ENCODE data around the gene PROZ.

PROZ gene

GRCh38 chr13:113186061-113186900 lies 27.8 kb downstream of the PROZ start:
- Mint-ChIP-seq H3K27ac (peak overlapping the region; percentile 93), H3K4me1 (ENCODE audit: low read depth) (peaks cover 57% of the 10 kb centered on the region), H3K9me3 (ENCODE audit: low read depth) (no peaks in the 10 kb centered on the region), H3K4me3 (peak overlapping the region; percentile 83), H3K27me3 (no peaks in the 10 kb centered on the region), H3K36me3 (peaks cover 19% of the 10 kb centered on the region)

GRCh38 chr13:113187263-113187669 lies 28.8 kb downstream of the PROZ start:
- Mint-ChIP-seq H3K36me3 (peaks cover 19% of the 10 kb centered on the region), H3K4me1 (ENCODE audit: low read depth) (peaks cover 50% of the 10 kb centered on the region)

GRCh38 chr13:113187883-113188665 lies 29.6 kb downstream of the PROZ start:
- Mint-ChIP-seq H3K36me3 (peaks cover 19% of the 10 kb centered on the region), H3K4me3 (no peak overlapping the region), H3K9me3 (ENCODE audit: low read depth) (no peaks in the 10 kb centered on the region), H3K27me3 (no peaks in the 10 kb centered on the region), H3K27ac (peak overlapping the region; percentile 82), H3K4me1 (ENCODE audit: low read depth) (peaks cover 46% of the 10 kb centered on the region)

More at GRCh38 chr13:113187263-113187669, 28.8 kb downstream of the PROZ start:
- Mint-ChIP-seq H3K9me3 (ENCODE audit: low read depth) (no peaks in the 10 kb centered on the region), H3K27ac (peak overlapping the region; percentile 82), H3K4me3 (peak overlapping the region; percentile 30), H3K27me3 (no peaks in the 10 kb centered on the region)

GRCh38 chr13:113190181-113190580 lies 31.7 kb downstream of the PROZ start:
- H3K4me1 Mint-ChIP-seq (ENCODE audit: low read depth), result peaks cover 29% of the 10 kb centered on the region
- H3K4me3 Mint-ChIP-seq, result no peak overlapping the region
- H3K36me3 Mint-ChIP-seq, result peaks cover 17% of the 10 kb centered on the region
- H3K9me3 Mint-ChIP-seq (ENCODE audit: low read depth), result no peaks in the 10 kb centered on the region
- no peak overlapping the region for H3K27ac Mint-ChIP-seq
- H3K27me3 Mint-ChIP-seq, result no peaks in the 10 kb centered on the region

- Mint-ChIP-seq H3K36me3 (peaks cover 15% of the 10 kb centered on the region), H3K9me3 (ENCODE audit: low read depth) (no peaks in the 10 kb centered on the region), H3K27ac (no peak overlapping the region), H3K4me1 (ENCODE audit: low read depth) (peaks cover 13% of the 10 kb centered on the region), H3K4me3 (no peak overlapping the region), H3K27me3 (no peaks in the 10 kb centered on the region)
These were observed 33.8 kb downstream of the PROZ start for GRCh38 chr13:113192279-113192678.

- peaks cover 12% of the 10 kb centered on the region for H3K36me3 Mint-ChIP-seq
- H3K4me1 Mint-ChIP-seq (ENCODE audit: low read depth), result peaks cover 7% of the 10 kb centered on the region
- H3K27ac Mint-ChIP-seq, result no peak overlapping the region
- no peak overlapping the region for H3K4me3 Mint-ChIP-seq
- H3K9me3 Mint-ChIP-seq (ENCODE audit: low read depth), result no peaks in the 10 kb centered on the region
- no peaks in the 10 kb centered on the region for H3K27me3 Mint-ChIP-seq
These were observed 34.5 kb downstream of the PROZ start for GRCh38 chr13:113192902-113193301.

GRCh38 chr13:113195360-113195759 lies 36.9 kb downstream of the PROZ start:
- H3K9me3 Mint-ChIP-seq (ENCODE audit: low read depth), result no peaks in the 10 kb centered on the region
- peaks cover 6% of the 10 kb centered on the region for H3K36me3 Mint-ChIP-seq
- H3K4me3 Mint-ChIP-seq, result no peak overlapping the region
- no peak overlapping the region for H3K27ac Mint-ChIP-seq
- H3K27me3 Mint-ChIP-seq, result no peaks in the 10 kb centered on the region
- H3K4me1 Mint-ChIP-seq (ENCODE audit: low read depth), result peaks cover 1% of the 10 kb centered on the region

- Mint-ChIP-seq H3K27ac (no peak overlapping the region), H3K4me1 (ENCODE audit: low read depth) (peaks cover 5% of the 10 kb centered on the region), H3K36me3 (peaks cover 8% of the 10 kb centered on the region), H3K9me3 (ENCODE audit: low read depth) (no peaks in the 10 kb centered on the region), H3K27me3 (no peaks in the 10 kb centered on the region), H3K4me3 (no peak overlapping the region)
These were observed 38.7 kb downstream of the PROZ start for GRCh38 chr13:113196970-113197737.

GRCh38 chr13:113201815-113202214 lies 43.4 kb downstream of the PROZ start:
- Mint-ChIP-seq H3K9me3 (ENCODE audit: low read depth) (no peaks in the 10 kb centered on the region), H3K4me1 (ENCODE audit: low read depth) (peaks cover 46% of the 10 kb centered on the region), H3K27ac (no peak overlapping the region)

GRCh38 chr13:113202912-113203311 lies 44.5 kb downstream of the PROZ start:
- peak overlapping the region; percentile 10 for H3K4me3 Mint-ChIP-seq
- no peaks in the 10 kb centered on the region for H3K9me3 Mint-ChIP-seq (ENCODE audit: low read depth)
- no peaks in the 10 kb centered on the region for H3K27me3 Mint-ChIP-seq
- H3K27ac Mint-ChIP-seq, result peak overlapping the region; percentile 65
- peaks cover 11% of the 10 kb centered on the region for H3K36me3 Mint-ChIP-seq
- H3K4me1 Mint-ChIP-seq (ENCODE audit: low read depth), result peaks cover 57% of the 10 kb centered on the region

More at GRCh38 chr13:113201815-113202214, 43.4 kb downstream of the PROZ start:
- Mint-ChIP-seq H3K36me3 (peaks cover 9% of the 10 kb centered on the region), H3K27me3 (no peaks in the 10 kb centered on the region), H3K4me3 (no peak overlapping the region)

- Mint-ChIP-seq H3K4me3 (no peak overlapping the region), H3K4me1 (ENCODE audit: low read depth) (peaks cover 57% of the 10 kb centered on the region), H3K27ac (peak overlapping the region; percentile 34), H3K36me3 (peaks cover 11% of the 10 kb centered on the region), H3K9me3 (ENCODE audit: low read depth) (no peaks in the 10 kb centered on the region), H3K27me3 (no peaks in the 10 kb centered on the region)
These were observed 45.3 kb downstream of the PROZ start for GRCh38 chr13:113203507-113204377.

GRCh38 chr13:113204378-113204734 lies 45.9 kb downstream of the PROZ start:
- H3K4me3 Mint-ChIP-seq, result no peak overlapping the region
- no peak overlapping the region for H3K27ac Mint-ChIP-seq
- H3K4me1 Mint-ChIP-seq (ENCODE audit: low read depth), result peaks cover 57% of the 10 kb centered on the region
- no peaks in the 10 kb centered on the region for H3K9me3 Mint-ChIP-seq (ENCODE audit: low read depth)
- H3K27me3 Mint-ChIP-seq, result no peaks in the 10 kb centered on the region
- peaks cover 11% of the 10 kb centered on the region for H3K36me3 Mint-ChIP-seq

GRCh38 chr13:113205428-113205931 lies 47.0 kb downstream of the PROZ start:
- Mint-ChIP-seq H3K4me3 (peak overlapping the region; percentile 96), H3K4me1 (ENCODE audit: low read depth) (peaks cover 57% of the 10 kb centered on the region), H3K9me3 (ENCODE audit: low read depth) (no peaks in the 10 kb centered on the region), H3K27me3 (no peaks in the 10 kb centered on the region), H3K27ac (peak overlapping the region; percentile 69), H3K36me3 (peaks cover 9% of the 10 kb centered on the region)

GRCh38 chr13:113207460-113207859 lies 49.0 kb downstream of the PROZ start:
- H3K27me3 Mint-ChIP-seq, result no peaks in the 10 kb centered on the region
- H3K4me3 Mint-ChIP-seq, result peak overlapping the region; percentile 96
- H3K9me3 Mint-ChIP-seq (ENCODE audit: low read depth), result no peaks in the 10 kb centered on the region
- peaks cover 66% of the 10 kb centered on the region for H3K4me1 Mint-ChIP-seq (ENCODE audit: low read depth)
- H3K27ac Mint-ChIP-seq, result peak overlapping the region; percentile 93
- peaks cover 12% of the 10 kb centered on the region for H3K36me3 Mint-ChIP-seq
